HG03457 (cell line): ENCODE measurements around the gene DDIT3.
"Not testable (repeated sequence)": the region's sequence is repeated elsewhere in the genome, so short reads cannot be mapped to it uniquely, and the experiment has no call there.

Experiments used
- ATAC-seq: cut with Tn5 transposase; IDR thresholded peaks from one replicate; pipeline ENCODE4 v1.9.1; 2021; ENCODE audit warnings: moderate number of reproducible peaks; ENCODE audit not compliant: unreplicated experiment

Gene DDIT3

GRCh38 chr12:57526477-57527126 is 6.3 kb upstream of the DDIT3 start:
- no peak for ATAC-seq

- ATAC-seq, result no peak
These were observed 5.5 kb upstream of the DDIT3 start for GRCh38 chr12:57525615-57526383.

- no peak for ATAC-seq
These were observed 4.7 kb upstream of the DDIT3 start for GRCh38 chr12:57524814-57525614.

- no peak for ATAC-seq
These were observed 3.6 kb upstream of the DDIT3 start for GRCh38 chr12:57523706-57524614.

- ATAC-seq, result no peak
These were observed 2.8 kb upstream of the DDIT3 start for GRCh38 chr12:57522887-57523705.

DNA sequence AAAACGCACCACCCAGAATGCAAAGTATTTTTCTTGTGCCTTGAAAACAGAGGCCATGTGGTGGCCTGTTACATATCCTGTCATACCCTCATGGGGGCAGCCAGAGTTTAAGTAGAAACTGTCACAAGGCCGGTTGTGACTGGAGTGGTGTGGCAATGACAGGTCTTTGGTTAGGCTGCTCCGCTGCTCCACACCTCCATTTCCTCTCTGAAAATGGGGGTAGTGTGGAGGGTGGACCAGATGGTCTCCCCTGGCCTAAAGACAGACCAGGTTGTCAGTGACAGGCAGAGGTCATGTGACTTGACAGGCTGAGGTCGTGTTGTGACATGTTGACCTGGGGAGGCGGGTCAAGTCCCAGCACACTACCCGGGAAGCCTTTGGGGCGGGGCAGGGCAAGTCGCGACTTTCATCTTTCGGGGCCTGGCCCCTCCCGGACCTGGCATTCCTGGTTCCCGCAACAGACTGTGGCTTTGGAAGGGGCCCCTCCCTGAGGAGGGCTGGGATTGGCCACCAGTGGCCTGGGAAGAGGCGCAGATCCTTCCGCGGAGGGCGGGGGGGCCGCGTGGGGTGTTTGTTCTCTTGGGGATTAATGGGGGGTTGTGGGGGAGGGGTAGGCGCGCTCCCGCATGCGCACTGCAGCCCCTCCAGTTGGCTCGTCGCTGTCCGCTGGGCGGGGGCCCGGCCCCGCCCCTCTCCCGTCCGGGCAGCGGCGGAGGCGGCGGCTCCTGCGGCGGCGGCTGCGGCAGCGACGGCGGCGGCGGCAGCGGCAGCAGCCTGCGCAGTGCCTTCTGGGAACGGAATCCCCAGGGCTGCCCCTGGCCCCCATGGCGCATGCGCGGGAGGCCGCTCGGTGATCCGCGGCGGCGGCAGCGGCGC is 1.9 kb upstream of the DDIT3 start, which contains the start of gene MBD6:
TSS of gene MBD6 (plus strand) at position 814 of the 876 bp plus-strand sequence. CDS start 1,480 bp downstream, outside the sequence.
- ATAC-seq, result peak; percentile 25

GRCh38 chr12:57521525-57522010 is 1.3 kb upstream of the DDIT3 start:
- ATAC-seq, result no peak

DNA sequence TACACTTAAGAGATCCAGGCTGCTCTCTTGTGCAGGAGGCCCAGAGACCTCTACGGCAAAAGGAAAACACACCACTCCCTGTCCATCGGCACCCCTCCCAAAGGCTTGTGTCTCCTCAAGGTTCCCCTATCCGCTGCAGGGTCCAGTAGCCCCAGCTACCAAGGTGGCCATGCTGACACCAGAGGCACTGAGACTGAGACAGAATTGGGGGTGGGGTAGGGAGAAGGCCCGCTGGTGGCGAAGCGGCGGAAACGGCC is 590 bp downstream of the DDIT3 start:
- ATAC-seq, result peak; percentile 3

- no peak for ATAC-seq
These were observed 1.2 kb downstream of the DDIT3 start for GRCh38 chr12:57518920-57519795.

DNA sequence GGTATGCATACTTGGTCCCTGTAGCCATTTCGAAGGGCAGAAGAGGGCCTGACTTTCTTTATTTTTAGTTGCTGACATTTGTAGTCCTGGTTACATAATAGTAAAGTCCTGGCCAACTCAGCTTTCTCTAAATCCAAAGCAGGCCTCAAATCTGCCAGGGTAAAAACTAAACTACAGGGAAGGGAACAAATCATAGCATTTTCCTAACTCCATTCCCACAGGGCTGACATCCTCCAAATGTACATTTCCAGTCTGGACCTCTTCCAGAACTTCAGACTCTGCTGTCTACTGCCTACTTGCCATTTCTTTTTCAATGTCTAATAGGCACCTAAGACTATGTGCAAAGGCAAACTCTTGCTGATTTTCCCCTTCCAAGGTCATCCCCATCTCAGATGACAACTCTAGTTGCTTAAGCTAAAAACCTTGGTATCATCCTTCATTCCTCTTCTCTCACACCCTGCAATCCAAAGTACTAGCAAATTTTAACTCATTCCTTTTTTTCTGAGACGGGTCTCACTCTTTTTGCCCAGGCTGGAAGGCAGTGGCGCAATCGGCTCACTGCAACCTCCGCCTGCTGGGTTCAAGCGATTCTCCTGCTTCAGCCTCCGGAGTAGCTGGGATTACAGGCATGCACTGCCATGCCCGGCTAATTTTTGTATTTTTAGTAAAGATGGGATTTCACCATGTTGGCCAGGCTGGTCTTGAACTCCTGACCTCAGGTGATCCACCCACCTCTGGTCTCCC is 2.0 kb downstream of the DDIT3 start:
- ATAC-seq, result no peak

- not testable (repeated sequence) for ATAC-seq
These were observed 2.6 kb downstream of the DDIT3 start for GRCh38 chr12:57517718-57518117.

- no peak for ATAC-seq
These were observed 3.1 kb downstream of the DDIT3 start for GRCh38 chr12:57517187-57517586.

- ATAC-seq, result no peak
These were observed 3.6 kb downstream of the DDIT3 start for GRCh38 chr12:57516617-57517153.

DNA sequence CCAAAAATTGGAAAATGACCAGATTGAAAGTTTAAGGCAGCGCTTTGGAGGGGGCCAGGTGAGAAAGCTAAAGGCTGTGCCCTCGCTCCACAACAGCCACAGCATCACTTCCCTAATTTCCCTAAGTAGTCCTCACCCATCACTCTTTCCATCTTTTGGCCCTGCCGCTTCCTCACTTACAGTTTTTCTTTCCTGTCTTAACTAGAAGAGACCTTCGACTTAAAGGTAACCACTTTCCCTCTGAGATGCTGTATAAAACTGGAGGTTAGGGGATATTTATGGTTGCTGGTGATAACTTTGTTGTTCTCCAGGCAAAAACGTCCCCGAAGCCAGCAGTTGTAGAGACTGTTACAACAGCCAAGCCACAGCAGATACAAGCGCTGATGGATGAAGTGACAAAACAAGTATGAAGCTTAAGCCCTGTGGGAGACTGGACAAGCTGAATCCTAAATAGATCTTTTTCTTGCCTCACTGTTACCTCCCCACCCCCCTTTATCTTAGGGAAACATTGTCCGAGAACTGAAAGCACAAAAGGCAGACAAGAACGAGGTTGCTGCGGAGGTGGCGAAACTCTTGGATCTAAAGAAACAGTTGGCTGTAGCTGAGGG is 4.3 kb downstream of the DDIT3 start:
- no peak for ATAC-seq

- ATAC-seq, result no peak
These were observed 4.8 kb downstream of the DDIT3 start for GRCh38 chr12:57515408-57515933.

DNA sequence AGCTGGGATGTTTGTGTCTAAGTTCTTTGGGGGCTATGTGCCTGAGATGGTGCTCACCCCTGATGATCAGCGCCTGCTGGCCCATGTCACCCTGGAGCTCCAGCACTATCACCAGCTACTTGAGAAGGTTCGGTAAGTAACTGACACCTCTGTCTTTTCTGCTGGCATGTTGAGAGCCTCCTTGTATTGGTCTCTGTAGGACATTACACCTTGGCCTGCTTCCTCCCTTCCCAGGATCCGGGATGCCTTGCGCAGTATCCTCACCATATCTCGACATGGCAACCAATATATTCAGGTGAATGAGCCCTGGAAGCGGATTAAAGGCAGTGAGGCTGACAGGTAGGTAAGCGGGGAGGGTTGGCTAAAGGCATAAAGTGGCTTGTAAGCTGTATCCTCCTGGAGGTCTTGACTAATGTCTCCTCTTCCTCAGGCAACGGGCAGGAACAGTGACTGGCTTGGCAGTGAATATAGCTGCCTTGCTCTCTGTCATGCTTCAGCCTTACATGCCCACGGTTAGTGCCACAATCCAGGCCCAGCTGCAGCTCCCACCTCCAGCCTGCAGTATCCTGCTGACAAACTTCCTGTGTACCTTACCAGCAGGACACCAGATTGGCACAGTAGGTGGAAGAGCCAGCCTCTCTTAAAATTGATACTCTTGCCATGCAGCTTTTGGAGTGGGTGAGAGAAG is 5.5 kb downstream of the DDIT3 start:
- no peak for ATAC-seq
